ENCODE data around the gene TPI1. TPM values are rescaled to one million over a fixed set of nuclear protein-coding genes. Genes with fewer than 3 reads are reported as not detected.
"Not testable (repeated sequence)": the region's sequence is repeated elsewhere in the genome, so short reads cannot be mapped to it uniquely, and the experiment has no call there.

The TPI1 gene
- total RNA-seq, 6 experiments from 2014 or later: 265 to 400 (median 331) TPM

GRCh38 chr12:6861391-6861790 lies 5.9 kb upstream of the TPI1 start:
- H3K4me1 ChIP-seq: peaks cover 0 to under 1% (median 0%) of the 10 kb centered on the region in 4 donors
- no peaks in the 10 kb centered on the region for H3K9me3 ChIP-seq
- intact Hi-C loops (cut with DNase I): no loop called here
- WGBS (ENCODE audit: insufficient coverage, low coverage, low lambda C conversion rate, missing lambda C conversion rate): no CpG with 5 or more reads among the region's 9 CpGs
- no peak overlapping the region for H3K4me3 ChIP-seq
- peaks cover 0 to 63% (median 31%) of the 10 kb centered on the region in 4 donors for H3K36me3 ChIP-seq
- no peak for ATAC-seq
- DNase-seq: peak in 1 of 3 donors; percentile 13
- no peak for TF ChIP-seq POLR2A (IDR thresholded peaks at IDR 0.05)
- TF ChIP-seq, protein P1, sequence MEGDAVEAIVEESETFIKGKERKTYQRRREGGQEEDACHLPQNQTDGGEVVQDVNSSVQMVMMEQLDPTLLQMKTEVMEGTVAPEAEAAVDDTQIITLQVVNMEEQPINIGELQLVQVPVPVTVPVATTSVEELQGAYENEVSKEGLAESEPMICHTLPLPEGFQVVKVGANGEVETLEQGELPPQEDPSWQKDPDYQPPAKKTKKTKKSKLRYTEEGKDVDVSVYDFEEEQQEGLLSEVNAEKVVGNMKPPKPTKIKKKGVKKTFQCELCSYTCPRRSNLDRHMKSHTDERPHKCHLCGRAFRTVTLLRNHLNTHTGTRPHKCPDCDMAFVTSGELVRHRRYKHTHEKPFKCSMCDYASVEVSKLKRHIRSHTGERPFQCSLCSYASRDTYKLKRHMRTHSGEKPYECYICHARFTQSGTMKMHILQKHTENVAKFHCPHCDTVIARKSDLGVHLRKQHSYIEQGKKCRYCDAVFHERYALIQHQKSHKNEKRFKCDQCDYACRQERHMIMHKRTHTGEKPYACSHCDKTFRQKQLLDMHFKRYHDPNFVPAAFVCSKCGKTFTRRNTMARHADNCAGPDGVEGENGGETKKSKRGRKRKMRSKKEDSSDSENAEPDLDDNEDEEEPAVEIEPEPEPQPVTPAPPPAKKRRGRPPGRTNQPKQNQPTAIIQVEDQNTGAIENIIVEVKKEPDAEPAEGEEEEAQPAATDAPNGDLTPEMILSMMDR (IDR thresholded peaks at IDR 0.05): no peak
- no peaks in the 10 kb centered on the region for H3K27me3 ChIP-seq
- H3K27ac ChIP-seq: no peak overlapping the region

- H3K9me3 ChIP-seq: no peaks in the 10 kb centered on the region
- 97% methylated on average over 5 of the region's 11 CpGs for WGBS (ENCODE audit: insufficient coverage, low coverage, low lambda C conversion rate, missing lambda C conversion rate)
- no peak overlapping the region for H3K4me3 ChIP-seq
- intact Hi-C loops (cut with DNase I): no loop called here
- ATAC-seq (no peak), DNase-seq (peak in 1 of 3 donors; percentile 20)
- peaks cover 0 to 46% (median 23%) of the 10 kb centered on the region in 4 donors for H3K36me3 ChIP-seq
- H3K27me3 ChIP-seq: no peaks in the 10 kb centered on the region
- H3K27ac ChIP-seq: no peak overlapping the region
- H3K4me1 ChIP-seq: peaks cover 0 to 6% (median 3%) of the 10 kb centered on the region in 4 donors
- TF ChIP-seq, protein P1 (IDR thresholded peaks at IDR 0.05): no peak
- TF ChIP-seq POLR2A (IDR thresholded peaks at IDR 0.05): no peak
Measured at GRCh38 chr12:6863033-6863432, 4.3 kb upstream of the TPI1 start.

GRCh38 chr12:6863586-6864321 lies 3.6 kb upstream of the TPI1 start:
- 94% methylated on average over 5 of the region's 16 CpGs for WGBS (ENCODE audit: insufficient coverage, low coverage, low lambda C conversion rate, missing lambda C conversion rate)
- intact Hi-C loops (cut with DNase I): no loop called here
- peak in 2 of 3 donors; percentile 15 to 50 for DNase-seq

DNA sequence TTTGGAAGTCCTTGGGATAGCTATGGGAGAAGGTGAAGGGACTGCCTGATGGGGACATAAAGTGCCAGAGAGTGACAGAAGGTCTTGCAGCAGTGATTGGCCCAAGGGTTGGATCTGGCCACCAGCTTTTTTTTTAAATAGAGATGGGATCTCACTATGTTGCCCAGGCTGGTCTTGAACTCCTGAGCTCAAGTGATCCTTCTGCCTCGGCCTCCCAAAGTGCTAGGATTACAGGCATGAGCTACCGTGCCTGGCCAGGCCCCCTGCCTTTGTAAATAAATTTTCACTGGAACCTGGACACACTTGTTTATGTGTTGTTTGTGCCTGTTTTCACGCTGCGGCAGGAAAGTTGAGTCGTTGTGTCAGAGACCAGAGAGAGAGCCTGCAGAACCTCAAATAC lies 2.0 kb upstream of the TPI1 start:
- Histone ChIP-seq H3K36me3 (peaks cover 0 to 36% (median 19%) of the 10 kb centered on the region in 4 donors), H3K4me1 (peaks cover 0 to 21% (median 10%) of the 10 kb centered on the region in 4 donors)
- H3K4me3 ChIP-seq; H3K27ac ChIP-seq; H3K9me3 ChIP-seq; H3K27me3 ChIP-seq; intact Hi-C loops (cut with DNase I); ATAC-seq: not testable (repeated sequence)
- DNase-seq: peak in 2 of 3 donors; percentile 13 to 30
- WGBS (ENCODE audit: insufficient coverage, low coverage, low lambda C conversion rate, missing lambda C conversion rate): 97% methylated on average over 4 of the region's 5 CpGs

More at GRCh38 chr12:6863586-6864321, 3.6 kb upstream of the TPI1 start:
- no peaks in the 10 kb centered on the region for H3K9me3 ChIP-seq
- TF ChIP-seq, protein P1 (IDR thresholded peaks at IDR 0.05): no peak
- TF ChIP-seq POLR2A (IDR thresholded peaks at IDR 0.05): no peak
- H3K27me3 ChIP-seq: no peaks in the 10 kb centered on the region
- H3K27ac ChIP-seq: no peak overlapping the region
- peaks cover 0 to 12% (median 5%) of the 10 kb centered on the region in 4 donors for H3K4me1 ChIP-seq
- peaks cover 0 to 39% (median 19%) of the 10 kb centered on the region in 4 donors for H3K36me3 ChIP-seq
- no peak overlapping the region for H3K4me3 ChIP-seq
- no peak for ATAC-seq

Measured in right lobe of liver (tissue), 6 donors.